GM13976 (cell line): ENCODE results near the gene CHPF2.

Source experiments
- DNase-seq: peaks from one replicate; pipeline ENCODE4 v3.0.0; 2012; ENCODE audit warnings: low spot score
- CTCF ChIP-seq: IDR thresholded peaks from 2 replicates; pipeline ENCODE4 v1.5.1; 2012; ENCODE audit warnings: borderline replicate concordance, mild to moderate bottlenecking; ENCODE audit not compliant: insufficient read depth; ENCODE audit errors: extremely low read depth, missing control alignments, control extremely low read depth
- in situ Hi-C: fragments of 300-500 bp; cut with MboI; formaldehyde crosslinking; loops from one replicate; pipeline ENCODE4 v1.12.0; 2022; ENCODE audit warnings: low sequenced_read_pairs, mixed read lengths, inconsistent platforms; ENCODE audit not compliant: unreplicated experiment

The CHPF2 gene

GRCh38 chr7:151211155-151211772, 21.0 kb upstream of the CHPF2 start:
- no peak for TF ChIP-seq CTCF
- no peak for DNase-seq
- in situ Hi-C loops: no loop called here

DNA sequence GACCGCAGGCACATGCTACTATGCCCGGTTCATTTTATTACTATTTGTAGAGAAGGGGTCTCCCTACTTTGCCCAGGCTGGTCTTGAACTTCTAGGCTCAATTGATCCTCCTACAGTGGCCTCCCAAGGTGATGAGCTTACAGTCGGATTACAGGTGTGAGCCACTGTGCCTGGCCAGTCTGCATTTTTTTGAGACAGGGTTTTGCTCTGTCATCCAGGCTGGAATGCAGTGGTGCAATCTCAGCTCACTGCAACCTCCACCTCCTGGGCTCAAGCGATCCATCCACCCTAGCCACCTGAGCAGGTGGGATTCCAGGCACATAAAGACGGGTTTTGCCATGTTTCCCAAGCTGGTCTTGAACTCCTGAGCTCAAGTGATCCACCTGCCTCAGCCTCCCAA, 19.7 kb upstream of the CHPF2 start:
- in situ Hi-C loops: no loop called here
- TF ChIP-seq CTCF: no peak
- no peak for DNase-seq

GRCh38 chr7:151213826-151214225, 18.5 kb upstream of the CHPF2 start:
- no peak for DNase-seq
- in situ Hi-C loops: no loop called here
- TF ChIP-seq CTCF: no peak

DNA sequence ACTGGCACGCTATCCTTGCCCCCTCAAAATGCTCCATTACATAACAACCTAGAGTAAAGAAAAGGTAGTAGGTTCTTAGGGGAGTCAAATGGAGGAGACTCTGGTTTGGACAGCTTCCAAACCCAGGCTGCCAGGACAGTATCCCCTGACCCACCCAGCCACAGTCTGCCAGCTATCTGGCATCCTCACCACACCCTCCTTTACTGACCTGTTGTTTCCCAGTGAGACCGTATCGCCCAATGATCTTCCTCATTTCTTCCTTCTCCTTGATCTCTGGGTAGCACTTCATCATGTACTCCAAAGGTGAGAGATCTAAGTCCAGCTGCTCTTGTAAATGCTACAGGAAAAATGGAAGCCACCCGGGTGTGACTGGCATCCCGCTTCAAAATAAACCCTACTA, 16.9 kb upstream of the CHPF2 start:
- no peak for TF ChIP-seq CTCF
- DNase-seq: no peak

GRCh38 chr7:151218170-151218569, 14.1 kb upstream of the CHPF2 start:
- in situ Hi-C loops: no loop called here
- DNase-seq: no peak
- TF ChIP-seq CTCF: no peak

More for the DNA sequence above, 16.9 kb upstream of the CHPF2 start:
- in situ Hi-C loops: no loop called here

GRCh38 chr7:151223728-151224127, 8.6 kb upstream of the CHPF2 start:
- in situ Hi-C loops: no loop called here
- no peak for TF ChIP-seq CTCF
- no peak for DNase-seq
